Pancreas (tissue), 10 donors: ENCODE results near the gene SYCE1L. TPM values are rescaled to one million over a fixed set of nuclear protein-coding genes. Genes with fewer than 3 reads are reported as not detected.

Experiments used
- ATAC-seq, 4 donors: fragments of 200-7000 bp; cut with Tn5 transposase; one replicate each; pipeline versions ENCODE4 v1.8.0 to v1.9.1; 2020; ENCODE audit warnings: mild to moderate bottlenecking in 4 of 4, moderate library complexity in 4 of 4
- DNase-seq, 6 donors: peaks; one replicate each; pipeline ENCODE4 v3.0.0-alpha.2; 2020
- FAIRE-seq: peaks from 2 replicates; lab custom pipeline; 2012; peaks lifted over from hg19 to GRCh38; lab: Jason Lieb, UNC
- H3K27ac ChIP-seq, 4 donors: fragments of 200-600 bp; sonication (generic); 1 replicate in 3 of 4; 2 replicates in 1 of 4; pipeline versions ENCODE4 v1.5.0 to v1.8.0; 2020
- H3K27me3 ChIP-seq, 4 donors: fragments of 200-600 bp; one replicate each; pipeline ENCODE4 v1.8.0; 2021
- H3K36me3 ChIP-seq, 3 donors: fragments of 200-600 bp; sonication (generic) in 1 of 3; one replicate each; pipeline versions ENCODE4 v1.5.0 to v1.8.0; 2020 to 2021
- H3K4me1 ChIP-seq, 3 donors: fragments of 200-600 bp; one replicate each; pipeline ENCODE4 v1.8.0; 2021
- H3K4me3 ChIP-seq, 4 donors: fragments of 200-600 bp; sonication (generic) in 2 of 4; one replicate each; pipeline versions ENCODE4 v1.5.0 to v1.8.0; 2020 to 2021
- H3K9me3 ChIP-seq, 4 donors: fragments of 200-600 bp; one replicate each; pipeline ENCODE4 v1.8.0; 2021
- CTCF ChIP-seq, 4 donors: fragments of 200-600 bp; sonication (generic) in 3 of 4; IDR thresholded peaks; one replicate each; pipeline versions ENCODE4 v1.5.0 to v1.8.0; 2021; ENCODE audit warnings: antibody characterized with exemption in 4 of 4
- WGBS, 2 donors: extraction: QIAGEN DNeasy Blood & Tissue Kit; methylation state at CpG; one replicate each; pipeline ENCODE4 v1.1.7; 2013; 5-methylcytosine and 5-hydroxymethylcytosine counted together
- intact Hi-C, 3 donors: fragments of 100-400 bp; cut with DNase I; formaldehyde crosslinking; loops; one replicate each; pipeline versions ENCODE4 v1.11.1 to v1.14.2; 2022
- polyA plus RNA-seq, 2 donors: library from polyadenylated mRNA; stranded (reverse); fragments of 200-250 nt; gene quantifications; one replicate each; pipeline ENCODE4 v1.2.3, GENCODE V29; 2013
- total RNA-seq, 6 donors: library from RNA; stranded (reverse); fragmentation: NEBNext Ultra II Directional in 4 of 6; extraction: Animal tissue kit (Norgen Biotek cat#: 25700) in 4 of 6; gene quantifications; one replicate each; pipeline versions ENCODE4 v1.2.1 to v1.2.4, GENCODE V29; 2021 to 2023
- donor health status: healthy with polysubstance abuse.
- donor health status: DM: no; HTN: no; CAD: no; lungs with moderate emphysema.
- donor health status: DM: no; HTN: no; CAD: no.
- donor health status: control.
- donor health status: control.
- donor health status: Bipolar disorder and iron deficiency.
- donor health status: DM: yes; HTN: yes; CAD: no.
- donor health status: DM: no; HTN: no; CAD: no.
- donor health status: DM: no; HTN: no; CAD: no.
- donor health status: DM: yes; HTN: yes; CAD: no.

The SYCE1L gene
- total and polyA plus RNA-seq, 8 donors: 0.52 to 8.2 (median 3.2) TPM

DNA sequence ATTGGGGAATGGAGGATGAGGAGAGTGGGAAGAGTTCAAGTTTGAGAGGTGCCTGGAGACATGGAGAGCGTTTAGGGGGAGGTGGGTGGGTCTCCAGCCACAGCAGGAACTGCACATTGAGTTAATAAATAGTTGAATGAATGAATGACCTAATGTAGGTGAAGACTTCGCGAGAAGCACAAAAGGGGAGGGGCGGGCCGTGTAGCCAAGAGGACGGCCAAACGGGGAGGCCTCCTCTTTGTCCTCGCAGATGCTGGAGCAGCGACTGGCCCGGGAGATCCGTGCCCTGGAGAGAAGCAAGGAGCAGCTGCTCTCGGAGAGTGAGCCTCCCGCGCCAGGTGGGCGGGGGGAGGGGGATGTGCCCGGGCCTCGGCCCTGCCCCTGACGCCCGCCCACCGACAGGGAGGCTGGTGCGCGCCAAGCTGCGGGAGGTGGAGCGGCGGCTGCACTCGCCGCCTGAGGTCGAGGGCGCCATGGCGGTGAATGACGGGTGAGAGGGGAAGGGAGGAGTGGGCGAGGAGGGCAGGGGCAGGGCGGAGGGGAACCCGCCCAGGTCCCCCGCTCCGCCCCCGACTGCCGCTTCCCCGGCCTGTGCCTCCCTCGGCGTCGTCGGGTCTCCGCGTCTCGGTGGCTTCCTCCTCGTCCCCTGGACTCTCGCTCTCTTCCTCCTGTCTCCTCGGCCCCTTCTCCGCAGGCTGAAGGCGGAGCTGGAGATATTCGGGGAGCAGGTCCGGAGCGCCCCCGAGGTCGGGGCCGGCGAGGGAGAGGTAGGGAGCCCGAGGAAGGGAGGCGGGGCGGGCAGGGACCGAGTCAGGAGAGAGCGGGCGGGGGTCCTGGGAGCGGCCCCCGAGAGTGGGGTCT lies 12.9 kb downstream of the SYCE1L start:
- DNase-seq (peak; percentile 61 to 86 (median 73)), ATAC-seq (peak; percentile 81 to 88 (median 86)), FAIRE-seq (no peak)
- Histone ChIP-seq H3K9me3 (no peaks in the 10 kb centered on the region), H3K4me1 (no peaks in the 10 kb centered on the region), H3K4me3 (peak overlapping the region; percentile 40 to 80 (median 57)), H3K27me3 (no peaks in the 10 kb centered on the region), H3K27ac (peak overlapping the region; percentile 39 to 68 (median 58)), H3K36me3 (no peaks in the 10 kb centered on the region)
- intact Hi-C loops: no loop called here
- WGBS, 2 donors: 2% methylated on average over 47 to 65 of the region's 66 CpGs
- no peak for TF ChIP-seq CTCF (IDR thresholded peaks at IDR 0.05)

GRCh38 chr16:77212741-77213541 lies 13.7 kb downstream of the SYCE1L start:
- Histone ChIP-seq H3K4me1 (no peaks in the 10 kb centered on the region), H3K9me3 (no peaks in the 10 kb centered on the region), H3K27me3 (no peaks in the 10 kb centered on the region), H3K27ac (peak overlapping the region; percentile 39 to 68 (median 58)), H3K4me3 (peak overlapping the region; percentile 40 to 80 (median 57)), H3K36me3 (no peaks in the 10 kb centered on the region)
- DNase-seq: peak; percentile 40 to 87 (median 67)
- TF ChIP-seq CTCF (IDR thresholded peaks at IDR 0.05): no peak
- no peak for FAIRE-seq
- 19% methylated on average over 61 to 62 of the region's 62 CpGs for WGBS, 2 donors
- intact Hi-C loops: no loop called here
- peak; percentile 88 to 92 (median 89) for ATAC-seq

DNA sequence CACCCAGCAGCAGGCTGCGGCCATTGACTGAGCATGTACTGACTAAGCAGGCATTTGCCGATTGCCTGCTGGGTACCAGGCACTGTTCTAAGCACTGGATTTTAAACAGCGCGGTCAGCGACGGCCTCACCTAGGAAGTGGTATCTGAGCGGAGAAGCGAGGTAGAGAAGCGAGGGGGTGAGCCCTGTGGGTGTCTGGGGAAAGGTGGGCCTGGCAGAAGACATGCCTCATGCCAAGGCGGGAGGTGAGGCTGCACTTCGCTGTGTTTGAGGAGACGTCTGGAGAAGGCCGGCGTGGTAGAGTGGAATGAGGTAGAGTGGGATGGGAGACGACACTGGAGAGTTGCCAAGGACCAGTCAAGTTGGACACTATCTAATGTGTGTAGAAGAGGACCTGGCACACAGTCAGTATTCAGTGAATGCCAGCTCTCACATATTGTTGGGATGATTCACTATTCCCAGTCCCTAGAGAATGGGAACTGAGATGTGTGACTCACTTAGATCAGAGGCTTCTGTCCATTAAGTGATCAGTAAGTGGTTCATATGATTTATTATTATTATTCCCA lies 14.4 kb downstream of the SYCE1L start:
- peak in 2 of 6 donors; percentile 16 to 26 for DNase-seq
- no peaks in the 10 kb centered on the region for H3K36me3 ChIP-seq
- H3K27me3 ChIP-seq: no peaks in the 10 kb centered on the region
- no peak for FAIRE-seq
- H3K4me1 ChIP-seq: no peaks in the 10 kb centered on the region
- ATAC-seq: peak in 1 of 4 donors; percentile 15
- intact Hi-C loops: no loop called here
- no peaks in the 10 kb centered on the region for H3K9me3 ChIP-seq
- TF ChIP-seq CTCF (IDR thresholded peaks at IDR 0.05): no peak
- 91 to 94% methylated on average over 15 of the region's 15 CpGs for WGBS, 2 donors
- H3K4me3 ChIP-seq: no peak overlapping the region
- no peak overlapping the region for H3K27ac ChIP-seq

- no peak for DNase-seq
- no peak overlapping the region for H3K4me3 ChIP-seq
- intact Hi-C loops: no loop called here
- H3K9me3 ChIP-seq: no peaks in the 10 kb centered on the region
- WGBS, 2 donors: 89% methylated on average over 12 of the region's 12 CpGs
- FAIRE-seq: no peak
- no peak for TF ChIP-seq CTCF (IDR thresholded peaks at IDR 0.05)
- H3K36me3 ChIP-seq: no peaks in the 10 kb centered on the region
- no peak overlapping the region for H3K27ac ChIP-seq
- ATAC-seq: no peak
- H3K27me3 ChIP-seq: no peaks in the 10 kb centered on the region
- no peaks in the 10 kb centered on the region for H3K4me1 ChIP-seq
These were observed 15.4 kb downstream of the SYCE1L start for GRCh38 chr16:77214411-77215138.
